ENCODE data around the gene EPB41L4B.

Gene EPB41L4B

GRCh38 chr9:109335929-109336328 lies 15.1 kb upstream of the EPB41L4B start:
- no peaks in the 10 kb centered on the region for H3K9me3 ChIP-seq (ENCODE audit: control insufficient read depth, insufficient read depth, low read length)
- H3K9ac ChIP-seq (ENCODE audit: low read depth, low read length): no peak overlapping the region
- no peaks in the 10 kb centered on the region for H3K4me1 ChIP-seq (ENCODE audit: insufficient read depth, low read length)
- no peaks in the 10 kb centered on the region for H3K36me3 ChIP-seq (ENCODE audit: insufficient read depth, low read length)

- no peaks in the 10 kb centered on the region for H3K9me3 ChIP-seq (ENCODE audit: control insufficient read depth, insufficient read depth, low read length)
- no peaks in the 10 kb centered on the region for H3K36me3 ChIP-seq (ENCODE audit: insufficient read depth, low read length)
- no peak overlapping the region for H3K9ac ChIP-seq (ENCODE audit: low read depth, low read length)
- no peaks in the 10 kb centered on the region for H3K4me1 ChIP-seq (ENCODE audit: insufficient read depth, low read length)
Measured at GRCh38 chr9:109335121-109335520, 14.3 kb upstream of the EPB41L4B start.

- H3K36me3 ChIP-seq (ENCODE audit: insufficient read depth, low read length): no peaks in the 10 kb centered on the region
- no peak overlapping the region for H3K9ac ChIP-seq (ENCODE audit: low read depth, low read length)
- no peaks in the 10 kb centered on the region for H3K9me3 ChIP-seq (ENCODE audit: control insufficient read depth, insufficient read depth, low read length)
- peaks cover 22% of the 10 kb centered on the region for H3K4me1 ChIP-seq (ENCODE audit: insufficient read depth, low read length)
Measured at GRCh38 chr9:109331353-109331752, 10.5 kb upstream of the EPB41L4B start.

GRCh38 chr9:109329638-109330258 lies 8.9 kb upstream of the EPB41L4B start:
- peaks cover 22% of the 10 kb centered on the region for H3K4me1 ChIP-seq (ENCODE audit: insufficient read depth, low read length)
- no peak overlapping the region for H3K9ac ChIP-seq (ENCODE audit: low read depth, low read length)
- no peaks in the 10 kb centered on the region for H3K36me3 ChIP-seq (ENCODE audit: insufficient read depth, low read length)
- H3K9me3 ChIP-seq (ENCODE audit: control insufficient read depth, insufficient read depth, low read length): no peaks in the 10 kb centered on the region

- Histone ChIP-seq H3K9ac (ENCODE audit: low read depth, low read length) (no peak overlapping the region), H3K36me3 (ENCODE audit: insufficient read depth, low read length) (no peaks in the 10 kb centered on the region), H3K9me3 (ENCODE audit: control insufficient read depth, insufficient read depth, low read length) (no peaks in the 10 kb centered on the region), H3K4me1 (ENCODE audit: insufficient read depth, low read length) (peaks cover 22% of the 10 kb centered on the region)
Measured at GRCh38 chr9:109328978-109329637, 8.2 kb upstream of the EPB41L4B start.

- Histone ChIP-seq H3K4me1 (ENCODE audit: insufficient read depth, low read length) (peaks cover 22% of the 10 kb centered on the region), H3K9me3 (ENCODE audit: control insufficient read depth, insufficient read depth, low read length) (no peaks in the 10 kb centered on the region), H3K9ac (ENCODE audit: low read depth, low read length) (no peak overlapping the region), H3K36me3 (ENCODE audit: insufficient read depth, low read length) (no peaks in the 10 kb centered on the region)
Measured at GRCh38 chr9:109325089-109325488, 4.2 kb upstream of the EPB41L4B start.

- H3K9me3 ChIP-seq (ENCODE audit: control insufficient read depth, insufficient read depth, low read length): no peaks in the 10 kb centered on the region
- no peaks in the 10 kb centered on the region for H3K36me3 ChIP-seq (ENCODE audit: insufficient read depth, low read length)
- H3K4me1 ChIP-seq (ENCODE audit: insufficient read depth, low read length): peaks cover 12% of the 10 kb centered on the region
- no peak overlapping the region for H3K9ac ChIP-seq (ENCODE audit: low read depth, low read length)
Measured at GRCh38 chr9:109323771-109324170, 2.9 kb upstream of the EPB41L4B start.

- Histone ChIP-seq H3K9ac (ENCODE audit: low read depth, low read length) (no peak overlapping the region), H3K36me3 (ENCODE audit: insufficient read depth, low read length) (no peaks in the 10 kb centered on the region), H3K9me3 (ENCODE audit: control insufficient read depth, insufficient read depth, low read length) (no peaks in the 10 kb centered on the region), H3K4me1 (ENCODE audit: insufficient read depth, low read length) (peaks cover 14% of the 10 kb centered on the region)
Measured at GRCh38 chr9:109321727-109322126, 868 bp upstream of the EPB41L4B start.

GRCh38 chr9:109320331-109320741 lies 523 bp downstream of the EPB41L4B start:
- H3K9ac ChIP-seq (ENCODE audit: low read depth, low read length): peak overlapping the region; percentile 16
- H3K36me3 ChIP-seq (ENCODE audit: insufficient read depth, low read length): no peaks in the 10 kb centered on the region
- no peaks in the 10 kb centered on the region for H3K9me3 ChIP-seq (ENCODE audit: control insufficient read depth, insufficient read depth, low read length)
- H3K4me1 ChIP-seq (ENCODE audit: insufficient read depth, low read length): peaks cover 28% of the 10 kb centered on the region

- Histone ChIP-seq H3K9me3 (ENCODE audit: control insufficient read depth, insufficient read depth, low read length) (no peaks in the 10 kb centered on the region), H3K9ac (ENCODE audit: low read depth, low read length) (peak overlapping the region; percentile 68), H3K4me1 (ENCODE audit: insufficient read depth, low read length) (peaks cover 30% of the 10 kb centered on the region), H3K36me3 (ENCODE audit: insufficient read depth, low read length) (no peaks in the 10 kb centered on the region)
Measured at GRCh38 chr9:109319626-109320241, 1.1 kb downstream of the EPB41L4B start.

- H3K9ac ChIP-seq (ENCODE audit: low read depth, low read length): peak overlapping the region; percentile 68
- H3K4me1 ChIP-seq (ENCODE audit: insufficient read depth, low read length): peaks cover 31% of the 10 kb centered on the region
- H3K9me3 ChIP-seq (ENCODE audit: control insufficient read depth, insufficient read depth, low read length): no peaks in the 10 kb centered on the region
- no peaks in the 10 kb centered on the region for H3K36me3 ChIP-seq (ENCODE audit: insufficient read depth, low read length)
Measured at GRCh38 chr9:109319017-109319625, 1.7 kb downstream of the EPB41L4B start.

- Histone ChIP-seq H3K9me3 (ENCODE audit: control insufficient read depth, insufficient read depth, low read length) (no peaks in the 10 kb centered on the region), H3K9ac (ENCODE audit: low read depth, low read length) (peak overlapping the region; percentile 68), H3K36me3 (ENCODE audit: insufficient read depth, low read length) (no peaks in the 10 kb centered on the region; the same call in 1 of the 2 replicates), H3K4me1 (ENCODE audit: insufficient read depth, low read length) (peaks cover 41% of the 10 kb centered on the region)
Measured at GRCh38 chr9:109317979-109318741, 2.7 kb downstream of the EPB41L4B start.

GRCh38 chr9:109317311-109317978 lies 3.4 kb downstream of the EPB41L4B start:
- H3K36me3 ChIP-seq (ENCODE audit: insufficient read depth, low read length): no peaks in the 10 kb centered on the region; the same call in 1 of the 2 replicates
- H3K9ac ChIP-seq (ENCODE audit: low read depth, low read length): peak overlapping the region; percentile 68
- H3K9me3 ChIP-seq (ENCODE audit: control insufficient read depth, insufficient read depth, low read length): no peaks in the 10 kb centered on the region
- peaks cover 43% of the 10 kb centered on the region for H3K4me1 ChIP-seq (ENCODE audit: insufficient read depth, low read length)

- Histone ChIP-seq H3K4me1 (ENCODE audit: insufficient read depth, low read length) (peaks cover 43% of the 10 kb centered on the region), H3K9ac (ENCODE audit: low read depth, low read length) (no peak overlapping the region), H3K36me3 (ENCODE audit: insufficient read depth, low read length) (no peaks in the 10 kb centered on the region; the same call in 1 of the 2 replicates), H3K9me3 (ENCODE audit: control insufficient read depth, insufficient read depth, low read length) (no peaks in the 10 kb centered on the region)
Measured at GRCh38 chr9:109316207-109316640, 4.6 kb downstream of the EPB41L4B start.

Measured in ES-I3 (cell line).